ENCODE results near the gene NUCKS1. TPM values are rescaled to one million over a fixed set of nuclear protein-coding genes. Genes with fewer than 3 reads are reported as not detected.
A peak's percentile ranks its signal among the peaks of the same experiment; 100 is the strongest.

The NUCKS1 gene
- total RNA-seq, 2 experiments from 2014 or later = 80.6 to 84.7 TPM

- no peaks in the 10 kb centered on the region for H3K9me3 ChIP-seq (ENCODE audit: control insufficient read depth in 1 of 2, insufficient read depth in 1 of 2, low read length in 2 of 2)
- Mint-ChIP-seq H3K9me3 (no peaks in the 10 kb centered on the region), H3K27ac (no peak overlapping the region), H3K4me3 (no peak overlapping the region), H3K27me3 (peaks cover 30% of the 10 kb centered on the region), H3K4me1 (ENCODE audit: low read depth) (no peaks in the 10 kb centered on the region), H3K36me3 (ENCODE audit: low read depth) (no peaks in the 10 kb centered on the region)
- no peaks in the 10 kb centered on the region for H3K36me3 ChIP-seq (ENCODE audit: insufficient read depth, low read length)
- peaks cover 9 to 15% of the 10 kb centered on the region in 2 experiments for H3K27me3 ChIP-seq (ENCODE audit: control insufficient read depth in 1 of 2, insufficient read depth in 2 of 2, low read length in 2 of 2)
- POLR2A ChIA-PET = no interaction called here
- ATAC-seq (ENCODE audit: poor library complexity) (no peak), DNase-seq (no peak)
- no peak for TF ChIP-seq CTCF (IDR thresholded peaks at IDR 0.05)
- H3K27ac ChIP-seq (ENCODE audit: low read depth in 1 of 2, low read length in 2 of 2) = no peak overlapping the region
- CTCF ChIA-PET = interaction anchor here (0.5 to 1.4 kb wide), 3 partner anchors 13 to 1248 kb away, joined by 3 to 4 read pairs (median 4); no protein-coding TSS in a partner anchor
- H3K4me3 ChIP-seq (ENCODE audit: low read length) = no peak overlapping the region
- H3K4me1 ChIP-seq (ENCODE audit: insufficient read depth, low read length) = no peaks in the 10 kb centered on the region
- intact Hi-C loops (cut with DNase I, micrococcal nuclease) = no loop called here
Observed at GRCh38 chr1:205670611-205671430, 79.2 kb downstream of the NUCKS1 start.

GRCh38 chr1:205670150-205670446, 79.9 kb downstream of the NUCKS1 start:
- ATAC-seq (ENCODE audit: poor library complexity) (no peak), DNase-seq (no peak)
- no peaks in the 10 kb centered on the region for H3K9me3 ChIP-seq (ENCODE audit: control insufficient read depth in 1 of 2, insufficient read depth in 1 of 2, low read length in 2 of 2)
- peaks cover 23% of the 10 kb centered on the region for H3K27me3 Mint-ChIP-seq
- CTCF ChIA-PET = interaction anchor here (0.5 kb wide), 1 partner anchor 1247 kb away, joined by 4 read pairs; no protein-coding TSS in a partner anchor
- POLR2A ChIA-PET = no interaction called here
- no peaks in the 10 kb centered on the region for H3K4me1 Mint-ChIP-seq (ENCODE audit: low read depth)
- no peak for TF ChIP-seq CTCF (IDR thresholded peaks at IDR 0.05)
- H3K4me3 ChIP-seq (ENCODE audit: low read length) = no peak overlapping the region
- H3K4me3 Mint-ChIP-seq = no peak overlapping the region
- no peaks in the 10 kb centered on the region for H3K36me3 ChIP-seq (ENCODE audit: insufficient read depth, low read length)
- H3K4me1 ChIP-seq (ENCODE audit: insufficient read depth, low read length) = no peaks in the 10 kb centered on the region
- H3K36me3 Mint-ChIP-seq (ENCODE audit: low read depth) = no peaks in the 10 kb centered on the region
- no peak overlapping the region for H3K27ac ChIP-seq (ENCODE audit: low read depth in 1 of 2, low read length in 2 of 2)
- intact Hi-C loops (cut with DNase I, micrococcal nuclease) = no loop called here
- H3K9me3 Mint-ChIP-seq = no peaks in the 10 kb centered on the region
- peaks cover 9 to 15% of the 10 kb centered on the region in 2 experiments for H3K27me3 ChIP-seq (ENCODE audit: control insufficient read depth in 1 of 2, insufficient read depth in 2 of 2, low read length in 2 of 2)
- no peak overlapping the region for H3K27ac Mint-ChIP-seq

- Histone ChIP-seq H3K4me3 (ENCODE audit: low read length) (no peak overlapping the region), H3K9me3 (ENCODE audit: control insufficient read depth in 1 of 2, insufficient read depth in 1 of 2, low read length in 2 of 2) (no peaks in the 10 kb centered on the region), H3K27ac (ENCODE audit: low read depth in 1 of 2, low read length in 2 of 2) (no peak overlapping the region), H3K36me3 (ENCODE audit: insufficient read depth, low read length) (no peaks in the 10 kb centered on the region), H3K4me1 (ENCODE audit: insufficient read depth, low read length) (no peaks in the 10 kb centered on the region), H3K27me3 (ENCODE audit: control insufficient read depth in 1 of 2, insufficient read depth in 2 of 2, low read length in 2 of 2) (peaks cover 9 to 15% of the 10 kb centered on the region in 2 experiments)
- ChIA-PET CTCF (no interaction called here), POLR2A (no interaction called here)
- TF ChIP-seq CTCF (IDR thresholded peaks at IDR 0.05) = no peak
- peaks cover 22% of the 10 kb centered on the region for H3K27me3 Mint-ChIP-seq
- no peak overlapping the region for H3K27ac Mint-ChIP-seq
- DNase-seq = peak in 2 of 14 experiments; percentile 44 to 51
- H3K36me3 Mint-ChIP-seq (ENCODE audit: low read depth) = no peaks in the 10 kb centered on the region
- no peaks in the 10 kb centered on the region for H3K9me3 Mint-ChIP-seq
- no peaks in the 10 kb centered on the region for H3K4me1 Mint-ChIP-seq (ENCODE audit: low read depth)
- H3K4me3 Mint-ChIP-seq = no peak overlapping the region
- no peak for ATAC-seq (ENCODE audit: poor library complexity)
- intact Hi-C loops (cut with DNase I, micrococcal nuclease) = no loop called here
Observed at GRCh38 chr1:205669341-205670149, 80.4 kb downstream of the NUCKS1 start.

All from CD4-positive, alpha-beta T cell (primary cell).